HG03460 (cell line): ENCODE measurements around the gene ATXN1.
"Not testable (repeated sequence)": the region's sequence is repeated elsewhere in the genome, so short reads cannot be mapped to it uniquely, and the experiment has no call there.

Experiments used
- ATAC-seq: cut with Tn5 transposase; IDR thresholded peaks from one replicate; pipeline ENCODE4 v1.9.1; 2021; ENCODE audit not compliant: unreplicated experiment

ATXN1 gene

GRCh38 chr6:16404456-16404855, 356.8 kb downstream of the ATXN1 start:
- ATAC-seq: no peak

- no peak for ATAC-seq
Measured at GRCh38 chr6:16403831-16404230, 357.4 kb downstream of the ATXN1 start.

- ATAC-seq: no peak
Measured at GRCh38 chr6:16402581-16402900, 358.7 kb downstream of the ATXN1 start.

GRCh38 chr6:16400248-16400760, 361.0 kb downstream of the ATXN1 start:
- no peak for ATAC-seq

GRCh38 chr6:16399695-16400094, 361.6 kb downstream of the ATXN1 start:
- ATAC-seq: no peak

GRCh38 chr6:16399158-16399557, 362.1 kb downstream of the ATXN1 start:
- ATAC-seq: no peak

GRCh38 chr6:16398587-16398986, 362.7 kb downstream of the ATXN1 start:
- no peak for ATAC-seq

- ATAC-seq: no peak
Measured at GRCh38 chr6:16397623-16398022, 363.6 kb downstream of the ATXN1 start.

GRCh38 chr6:16396497-16397319, 364.6 kb downstream of the ATXN1 start:
- no peak for ATAC-seq

GRCh38 chr6:16394632-16395031, 366.6 kb downstream of the ATXN1 start:
- ATAC-seq: no peak

GRCh38 chr6:16393326-16393725, 367.9 kb downstream of the ATXN1 start:
- ATAC-seq: no peak

- ATAC-seq: no peak
Measured at GRCh38 chr6:16392010-16392409, 369.2 kb downstream of the ATXN1 start.

- ATAC-seq: no peak
Measured at GRCh38 chr6:16391451-16391912, 369.8 kb downstream of the ATXN1 start.

- ATAC-seq: not testable (repeated sequence)
Measured at GRCh38 chr6:16390909-16391450, 370.3 kb downstream of the ATXN1 start.

- no peak for ATAC-seq
Measured at GRCh38 chr6:16389642-16390041, 371.6 kb downstream of the ATXN1 start.

- ATAC-seq: no peak
Measured at GRCh38 chr6:16388488-16388887, 372.8 kb downstream of the ATXN1 start.

GRCh38 chr6:16386057-16386456, 375.2 kb downstream of the ATXN1 start:
- ATAC-seq: no peak

- no peak for ATAC-seq
Measured at GRCh38 chr6:16383607-16384206, 377.6 kb downstream of the ATXN1 start.

- ATAC-seq: not testable (repeated sequence)
Measured at GRCh38 chr6:16381968-16382367, 379.3 kb downstream of the ATXN1 start.

GRCh38 chr6:16380220-16380809, 380.9 kb downstream of the ATXN1 start:
- no peak for ATAC-seq

GRCh38 chr6:16378360-16378759, 382.9 kb downstream of the ATXN1 start:
- ATAC-seq: not testable (repeated sequence)

- ATAC-seq: no peak
Measured at GRCh38 chr6:16377470-16377869, 383.8 kb downstream of the ATXN1 start.
